ENCODE measurements around the gene HECA. TPM values are rescaled to one million over a fixed set of nuclear protein-coding genes. Genes with fewer than 3 reads are reported as not detected.

The HECA gene
- total RNA-seq, 2 experiments from 2014 or later = 203 to 207 TPM

GRCh38 chr6:139172151-139172550 is 37.3 kb downstream of the HECA start:
- peak overlapping the region; percentile 48 for H3K27ac Mint-ChIP-seq
- Histone ChIP-seq H3K4me3 (ENCODE audit: low read length) (no peak overlapping the region), H3K4me1 (ENCODE audit: insufficient read depth, low read length) (peaks cover 68% of the 10 kb centered on the region), H3K27me3 (ENCODE audit: control insufficient read depth in 1 of 2, insufficient read depth in 2 of 2, low read length in 2 of 2) (no peaks in the 10 kb centered on the region), H3K36me3 (ENCODE audit: insufficient read depth, low read length) (peaks cover 88% of the 10 kb centered on the region), H3K9me3 (ENCODE audit: control insufficient read depth in 1 of 2, insufficient read depth in 1 of 2, low read length in 2 of 2) (no peaks in the 10 kb centered on the region), H3K27ac (ENCODE audit: low read depth in 1 of 2, low read length in 2 of 2) (peak overlapping the region in 1 of 2 donors; percentile 31)
- H3K27me3 Mint-ChIP-seq = no peaks in the 10 kb centered on the region
- ChIA-PET POLR2A (interaction anchor here (1.0 to 6.2 kb wide), 5 partner anchors 9 to 142 kb away, joined by 3 to 29 read pairs (median 4); no protein-coding TSS in a partner anchor), CTCF (interaction anchor here (2.3 to 3.2 kb wide), 2 partner anchors 10 to 47 kb away, joined by 12 to 15 read pairs; no protein-coding TSS in a partner anchor)
- peaks cover 92% of the 10 kb centered on the region for H3K36me3 Mint-ChIP-seq (ENCODE audit: low read depth)
- DNase-seq (no peak), ATAC-seq (ENCODE audit: poor library complexity) (no peak)
- peaks cover 95% of the 10 kb centered on the region for H3K4me1 Mint-ChIP-seq (ENCODE audit: low read depth)
- no peaks in the 10 kb centered on the region for H3K9me3 Mint-ChIP-seq
- intact Hi-C loops (cut with DNase I, micrococcal nuclease) = loop anchor here in 1 of 2 experiments (5.0 kb wide), 2 partner anchors 140 to 185 kb away; partner anchors contain the start of gene REPS1
- peak overlapping the region; percentile 43 for H3K4me3 Mint-ChIP-seq
- TF ChIP-seq CTCF (IDR thresholded peaks at IDR 0.05) = no peak

- H3K36me3 Mint-ChIP-seq (ENCODE audit: low read depth) = peaks cover 92% of the 10 kb centered on the region
- Histone ChIP-seq H3K27ac (ENCODE audit: low read depth in 1 of 2, low read length in 2 of 2) (peak overlapping the region in 1 of 2 donors; percentile 31), H3K4me1 (ENCODE audit: insufficient read depth, low read length) (peaks cover 69% of the 10 kb centered on the region)
Measured at GRCh38 chr6:139172567-139172966, 37.7 kb downstream of the HECA start.

GRCh38 chr6:139173172-139173571 is 38.3 kb downstream of the HECA start:
- peak; percentile 39 for TF ChIP-seq CTCF (IDR thresholded peaks at IDR 0.05)
- peak overlapping the region; percentile 40 for H3K4me3 Mint-ChIP-seq
- Histone ChIP-seq H3K27me3 (ENCODE audit: control insufficient read depth in 1 of 2, insufficient read depth in 2 of 2, low read length in 2 of 2) (no peaks in the 10 kb centered on the region), H3K36me3 (ENCODE audit: insufficient read depth, low read length) (peaks cover 88% of the 10 kb centered on the region), H3K27ac (ENCODE audit: low read depth in 1 of 2, low read length in 2 of 2) (peak overlapping the region; percentile 31 to 49), H3K4me1 (ENCODE audit: insufficient read depth, low read length) (peaks cover 69% of the 10 kb centered on the region), H3K4me3 (ENCODE audit: low read length) (no peak overlapping the region), H3K9me3 (ENCODE audit: control insufficient read depth in 1 of 2, insufficient read depth in 1 of 2, low read length in 2 of 2) (no peaks in the 10 kb centered on the region)
- no peaks in the 10 kb centered on the region for H3K27me3 Mint-ChIP-seq
- POLR2A ChIA-PET = interaction anchor here (1.0 to 6.2 kb wide), 6 partner anchors 10 to 143 kb away, joined by 3 to 29 read pairs (median 4); partner anchors contain the start of gene TXLNB
- peak in 4 of 14 experiments; percentile 42 to 70 (median 54) for DNase-seq
- CTCF ChIA-PET = interaction anchor here (1.0 to 3.2 kb wide), 4 partner anchors 11 to 48 kb away, joined by 3 to 15 read pairs (median 8); no protein-coding TSS in a partner anchor
- H3K9me3 Mint-ChIP-seq = no peaks in the 10 kb centered on the region
- peak; percentile 71 for ATAC-seq (ENCODE audit: poor library complexity)
- intact Hi-C loops (cut with DNase I, micrococcal nuclease) = loop anchor here (1.0 to 5.0 kb wide), 3 partner anchors 48 to 186 kb away; partner anchors contain the start of gene REPS1 (in 1 of the 2)
- peaks cover 92% of the 10 kb centered on the region for H3K36me3 Mint-ChIP-seq (ENCODE audit: low read depth)
- H3K4me1 Mint-ChIP-seq (ENCODE audit: low read depth) = peaks cover 95% of the 10 kb centered on the region
- peak overlapping the region; percentile 48 for H3K27ac Mint-ChIP-seq

More at GRCh38 chr6:139172567-139172966, 37.7 kb downstream of the HECA start:
- Mint-ChIP-seq H3K27ac (peak overlapping the region; percentile 48), H3K4me1 (ENCODE audit: low read depth) (peaks cover 95% of the 10 kb centered on the region), H3K9me3 (no peaks in the 10 kb centered on the region), H3K27me3 (no peaks in the 10 kb centered on the region), H3K4me3 (peak overlapping the region; percentile 43)
- no peaks in the 10 kb centered on the region for H3K27me3 ChIP-seq (ENCODE audit: control insufficient read depth in 1 of 2, insufficient read depth in 2 of 2, low read length in 2 of 2)
- ATAC-seq (ENCODE audit: poor library complexity) (peak; percentile 8), DNase-seq (no peak)
- ChIA-PET CTCF (interaction anchor here (2.3 to 3.2 kb wide), 2 partner anchors 10 to 48 kb away, joined by 12 to 15 read pairs; no protein-coding TSS in a partner anchor), POLR2A (interaction anchor here (1.0 to 6.2 kb wide), 5 partner anchors 10 to 142 kb away, joined by 3 to 29 read pairs (median 4); no protein-coding TSS in a partner anchor)
- H3K36me3 ChIP-seq (ENCODE audit: insufficient read depth, low read length) = peaks cover 88% of the 10 kb centered on the region
- intact Hi-C loops (cut with DNase I, micrococcal nuclease) = loop anchor here in 1 of 2 experiments (5.0 kb wide), 2 partner anchors 140 to 185 kb away; partner anchors contain the start of gene REPS1
- no peak for TF ChIP-seq CTCF (IDR thresholded peaks at IDR 0.05)
- H3K4me3 ChIP-seq (ENCODE audit: low read length) = no peak overlapping the region
- H3K9me3 ChIP-seq (ENCODE audit: control insufficient read depth in 1 of 2, insufficient read depth in 1 of 2, low read length in 2 of 2) = no peaks in the 10 kb centered on the region

Measured in CD4-positive, alpha-beta T cell (primary cell).